GM12872 (cell line): ENCODE data around the gene GOLGA7B.

Source experiments
- TF ChIP-seq, protein P1 (sequence below): IDR thresholded peaks from 3 replicates; pipeline ENCODE4 v1.5.1; 2011; ENCODE audit warnings: low read depth, mild to moderate bottlenecking, low read length, moderate library complexity; ENCODE audit not compliant: insufficient read depth

The GOLGA7B gene

DNA sequence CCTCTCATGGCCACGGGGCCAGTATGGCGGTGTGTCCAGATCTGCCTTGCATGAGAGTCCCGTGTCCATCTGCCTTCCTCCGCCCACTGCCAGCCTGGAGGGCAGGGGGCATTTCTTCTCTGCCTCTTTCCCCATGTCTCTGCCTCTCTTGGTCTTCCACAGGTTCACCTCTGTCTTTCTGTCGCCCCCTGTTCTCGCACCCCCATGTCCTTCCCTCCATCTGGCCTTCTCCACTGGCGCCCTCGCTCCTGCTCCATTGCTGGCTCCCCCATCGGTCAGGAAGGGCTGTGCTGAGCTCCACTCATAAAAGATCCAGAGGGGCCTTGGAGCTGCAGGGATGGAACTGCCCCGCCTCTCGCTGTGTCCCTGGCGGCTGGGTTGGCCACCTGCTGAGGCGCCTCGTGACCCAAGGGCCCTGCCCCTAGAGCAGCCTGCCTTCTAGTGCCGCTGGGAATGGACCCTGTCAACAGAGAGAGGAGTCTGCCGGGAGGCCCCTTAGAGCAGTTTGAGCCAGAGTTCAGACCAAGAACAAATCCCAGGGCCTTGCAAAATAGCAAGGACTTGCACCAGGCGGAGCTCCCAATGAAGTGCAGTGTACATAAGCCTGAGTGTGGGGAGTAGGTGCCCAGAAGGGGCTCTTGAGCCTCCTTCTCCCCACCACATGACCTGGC is 42.0 kb downstream of the GOLGA7B start:
- TF ChIP-seq, protein P1, sequence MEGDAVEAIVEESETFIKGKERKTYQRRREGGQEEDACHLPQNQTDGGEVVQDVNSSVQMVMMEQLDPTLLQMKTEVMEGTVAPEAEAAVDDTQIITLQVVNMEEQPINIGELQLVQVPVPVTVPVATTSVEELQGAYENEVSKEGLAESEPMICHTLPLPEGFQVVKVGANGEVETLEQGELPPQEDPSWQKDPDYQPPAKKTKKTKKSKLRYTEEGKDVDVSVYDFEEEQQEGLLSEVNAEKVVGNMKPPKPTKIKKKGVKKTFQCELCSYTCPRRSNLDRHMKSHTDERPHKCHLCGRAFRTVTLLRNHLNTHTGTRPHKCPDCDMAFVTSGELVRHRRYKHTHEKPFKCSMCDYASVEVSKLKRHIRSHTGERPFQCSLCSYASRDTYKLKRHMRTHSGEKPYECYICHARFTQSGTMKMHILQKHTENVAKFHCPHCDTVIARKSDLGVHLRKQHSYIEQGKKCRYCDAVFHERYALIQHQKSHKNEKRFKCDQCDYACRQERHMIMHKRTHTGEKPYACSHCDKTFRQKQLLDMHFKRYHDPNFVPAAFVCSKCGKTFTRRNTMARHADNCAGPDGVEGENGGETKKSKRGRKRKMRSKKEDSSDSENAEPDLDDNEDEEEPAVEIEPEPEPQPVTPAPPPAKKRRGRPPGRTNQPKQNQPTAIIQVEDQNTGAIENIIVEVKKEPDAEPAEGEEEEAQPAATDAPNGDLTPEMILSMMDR: no peak

DNA sequence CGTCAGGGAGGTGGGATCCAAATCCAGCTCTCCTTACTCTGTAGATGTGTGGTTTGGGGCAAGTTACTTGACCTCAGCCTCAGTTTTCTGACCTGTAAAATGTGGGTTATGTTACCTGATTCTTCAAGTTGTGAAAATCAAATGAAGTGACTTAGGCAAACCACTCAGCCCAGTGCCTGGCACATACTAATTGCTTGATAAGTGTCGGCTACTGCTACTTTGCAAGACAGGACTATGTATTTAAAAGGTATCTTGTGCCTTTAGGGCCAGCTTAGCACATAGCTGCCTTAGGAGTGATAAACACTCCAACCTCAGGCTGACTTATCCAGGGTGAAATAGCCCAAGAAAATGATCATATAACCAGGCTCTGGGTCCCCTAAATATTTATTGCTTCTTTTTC is 42.9 kb downstream of the GOLGA7B start:
- TF ChIP-seq, protein P1: no peak

DNA sequence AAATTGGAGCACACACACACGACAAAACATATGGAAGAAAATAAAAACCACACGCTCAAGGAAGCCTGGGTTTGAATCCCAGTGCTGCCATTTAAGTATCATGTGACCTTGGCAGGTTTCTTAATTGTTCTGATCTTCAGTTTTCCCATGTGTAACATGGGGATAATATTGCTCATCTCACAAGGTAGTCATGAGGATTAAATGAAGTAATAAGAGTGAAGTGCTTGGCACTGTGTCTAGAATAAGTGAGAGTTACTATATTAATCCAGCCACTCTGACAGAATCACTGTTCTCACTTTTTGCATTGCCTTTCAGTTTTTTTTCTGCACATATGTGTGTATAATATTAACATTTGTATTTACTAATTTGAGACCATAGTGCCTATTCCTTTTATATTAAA is 43.3 kb downstream of the GOLGA7B start:
- TF ChIP-seq, protein P1: no peak

DNA sequence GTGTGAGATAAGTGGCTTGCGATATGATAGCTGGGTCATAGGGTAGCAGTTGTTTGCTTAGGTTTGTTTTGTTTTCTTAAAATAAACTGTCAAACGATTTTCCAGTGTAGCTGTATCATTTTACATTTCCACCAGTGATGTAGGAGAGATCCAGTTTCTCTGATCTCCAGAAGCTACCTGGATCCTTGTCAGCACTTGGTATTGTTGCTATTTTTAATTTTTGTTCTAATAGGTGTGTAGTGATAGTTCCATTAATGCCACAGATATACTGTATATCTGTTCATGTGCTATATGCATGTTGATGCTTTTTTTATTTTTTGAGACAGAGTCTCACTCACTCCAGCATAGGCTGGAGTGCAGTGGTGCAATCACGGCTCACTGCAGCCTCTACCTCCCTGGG is 44.4 kb downstream of the GOLGA7B start:
- TF ChIP-seq, protein P1: no peak

DNA sequence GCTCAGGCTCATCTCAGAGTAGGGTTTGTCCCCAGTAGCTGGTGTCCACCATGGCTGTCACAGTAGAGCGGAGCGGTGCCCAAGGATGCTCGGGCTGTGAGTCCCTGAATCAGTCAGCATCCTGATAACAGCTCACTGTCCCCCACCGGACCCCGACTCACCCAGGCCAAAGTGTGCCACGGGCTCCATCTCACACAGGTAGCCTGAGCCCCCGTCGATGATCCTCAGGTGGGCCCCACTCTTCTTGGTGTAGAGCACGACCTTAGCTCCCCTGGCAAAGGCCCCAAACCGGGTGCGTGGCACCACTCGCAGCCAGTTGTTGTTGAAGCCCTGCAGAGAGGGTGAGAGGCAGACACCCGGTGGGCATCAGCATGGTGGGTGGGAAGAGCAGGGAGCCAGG is 45.4 kb downstream of the GOLGA7B start:
- TF ChIP-seq, protein P1: no peak

DNA sequence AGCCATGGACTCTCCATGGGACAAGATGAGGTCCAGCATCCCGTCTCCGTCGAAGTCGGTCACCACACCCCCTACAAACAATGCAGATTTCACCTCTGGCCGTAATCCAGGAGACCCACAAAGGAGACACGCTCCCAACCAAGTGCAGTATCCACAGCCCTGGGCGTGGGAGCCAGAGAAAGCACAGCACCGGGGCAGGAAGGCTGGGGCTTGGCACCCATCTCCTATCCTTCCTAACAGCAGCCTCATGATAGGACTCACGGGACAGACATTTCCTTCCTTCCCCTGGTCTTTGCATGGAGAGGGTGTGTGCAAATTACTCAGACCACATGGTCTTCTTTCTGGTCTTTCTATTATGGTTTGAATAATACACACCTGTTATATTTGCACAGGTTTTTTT is 46.3 kb downstream of the GOLGA7B start:
- TF ChIP-seq, protein P1: no peak

DNA sequence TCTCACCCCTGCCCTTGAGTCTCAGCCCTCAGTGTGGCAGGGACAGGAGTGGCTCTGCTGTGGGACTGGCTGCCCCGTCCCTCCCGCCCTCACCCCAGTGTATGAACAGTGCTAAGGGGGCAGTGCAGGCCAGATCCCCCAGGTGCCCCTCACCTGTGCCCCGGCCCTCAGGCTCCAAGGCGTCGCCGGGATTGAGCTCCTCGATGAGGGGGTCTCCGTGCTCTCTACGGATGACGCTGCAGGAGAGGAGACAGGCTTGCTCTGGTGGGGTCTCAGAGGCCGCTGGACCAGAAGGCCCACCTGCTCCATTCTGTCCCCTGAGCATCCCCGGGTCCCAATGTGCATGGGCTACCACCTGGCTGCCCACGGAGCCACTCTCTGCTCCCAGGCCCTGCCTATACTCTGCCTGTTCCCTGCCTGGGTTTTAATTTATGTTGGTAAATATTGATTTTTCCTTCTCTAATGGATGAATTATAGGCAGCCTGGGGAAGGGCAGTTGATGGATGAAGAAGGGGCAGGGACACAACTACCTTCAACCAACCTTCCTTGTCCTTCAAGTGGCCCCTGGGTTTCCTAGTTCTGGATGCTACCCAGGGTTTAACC is 47.2 kb downstream of the GOLGA7B start:
- TF ChIP-seq, protein P1: no peak

DNA sequence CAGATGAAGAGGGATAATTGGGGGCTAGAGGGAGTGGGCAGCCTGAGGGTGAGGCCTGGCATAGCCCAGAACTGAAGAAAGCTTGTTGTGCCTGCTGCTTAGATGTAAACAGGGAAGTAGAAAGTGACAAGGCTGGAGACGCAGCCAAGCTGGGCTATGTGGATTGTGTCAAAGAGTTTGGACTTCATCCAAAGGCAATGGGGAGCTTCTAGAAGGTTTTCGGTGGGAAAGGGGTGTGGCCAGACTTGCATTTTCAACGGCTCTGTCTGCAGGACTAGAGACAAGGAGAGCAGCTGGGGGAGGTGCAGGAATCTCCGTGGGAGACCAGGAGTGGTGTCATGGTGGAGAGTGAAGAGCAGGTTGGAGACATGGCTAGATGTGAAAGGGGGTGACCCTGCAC is 48.8 kb downstream of the GOLGA7B start:
- TF ChIP-seq, protein P1: no peak
